Liver (tissue), 3 donors: Measurements from ENCODE around the gene BHLHE23.

Experiments used
- CTCF ChIP-seq: fragments of 150-350 bp; IDR thresholded peaks from 2 replicates; pipeline ENCODE4 v1.5.1; 2017; ENCODE audit warnings: improper control_type of control experiment, low read depth, low read length; ENCODE audit not compliant: missing input control
- TAF1 ChIP-seq: conservative IDR thresholded peaks from 2 replicates; pipeline ENCODE4 v1.6.1; 2016; ENCODE audit warnings: antibody characterized with exemption, mild to moderate bottlenecking
- donor health status: healthy.
- donor health status: healthy.

- TF ChIP-seq CTCF = no peak
- no peak for TF ChIP-seq TAF1
Observed at GRCh38 chr20:63036291-63036690, 29.5 kb upstream of the BHLHE23 start.
